GM12801 (cell line): Measurements from ENCODE around the gene KCNK3.

Experiments used
- CTCF ChIP-seq: IDR thresholded peaks from one replicate; pipeline ENCODE4 v1.5.1; 2011; ENCODE audit warnings: control low read depth; ENCODE audit not compliant: insufficient read length; ENCODE audit errors: extremely low read depth

The KCNK3 gene

GRCh38 chr2:26723991-26724750 lies 31.6 kb downstream of the KCNK3 start:
- no peak for TF ChIP-seq CTCF

GRCh38 chr2:26724784-26725520 lies 32.4 kb downstream of the KCNK3 start:
- TF ChIP-seq CTCF: no peak

GRCh38 chr2:26725521-26725820 lies 32.9 kb downstream of the KCNK3 start:
- TF ChIP-seq CTCF: no peak

- TF ChIP-seq CTCF: no peak
These were observed 33.7 kb downstream of the KCNK3 start for GRCh38 chr2:26726228-26726627.

GRCh38 chr2:26727641-26728561 lies 35.4 kb downstream of the KCNK3 start:
- no peak for TF ChIP-seq CTCF

- no peak for TF ChIP-seq CTCF
These were observed 36.8 kb downstream of the KCNK3 start for GRCh38 chr2:26729311-26729710.
